Stimulated activated CD8-positive, alpha-beta memory T cell treated with anti-CD3 and anti-CD28 coated beads, Interleukin-7, amount 100 ng/mL, for 4 hours (primary cell): ENCODE data around the gene KRT8.
"Not testable (repeated sequence)": the region's sequence is repeated elsewhere in the genome, so short reads cannot be mapped to it uniquely, and the experiment has no call there.

Experiments
- DNase-seq, 2 donors: peaks; one replicate each; pipeline ENCODE4 v3.0.0-alpha.2; 2020; ENCODE audit warnings: low read depth in 2 of 2

KRT8 gene

DNA sequence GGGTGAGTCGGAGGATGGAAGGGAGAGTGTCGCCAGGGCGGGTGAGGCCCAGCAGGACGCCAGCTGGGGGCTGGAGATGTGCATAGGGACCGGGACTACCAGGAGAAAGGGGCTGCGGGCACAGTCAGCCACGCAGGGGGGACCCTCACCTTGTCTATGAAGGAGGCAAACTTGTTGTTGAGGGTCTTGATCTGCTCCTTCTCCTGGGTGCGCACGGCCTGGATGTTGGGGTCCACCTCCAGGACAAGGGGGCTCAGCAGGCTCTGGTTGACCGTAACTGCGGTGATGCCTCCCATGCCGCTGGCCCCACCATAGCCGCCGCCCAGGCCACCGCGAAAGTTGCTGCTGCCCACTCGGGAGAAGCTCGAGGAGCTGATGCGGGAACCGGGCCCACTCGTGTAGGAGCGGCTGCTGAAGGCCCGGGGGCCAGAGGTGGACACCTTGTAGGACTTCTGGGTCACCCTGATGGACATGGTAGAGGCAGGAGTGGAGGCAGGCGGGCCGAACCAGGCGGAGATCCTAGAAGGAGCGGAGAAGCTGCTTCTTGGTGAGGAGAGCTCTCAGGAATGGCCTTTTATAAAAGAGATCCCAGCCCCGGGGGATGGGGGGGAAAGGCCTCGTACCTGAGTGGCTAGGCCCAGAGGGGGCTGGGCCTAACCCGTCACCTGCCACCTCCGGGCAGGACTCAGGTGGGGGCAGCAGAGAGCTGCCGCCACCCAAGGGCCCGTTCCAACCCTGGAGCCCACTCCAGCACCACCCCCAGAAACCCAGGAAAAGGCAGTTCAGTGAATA lies at the start of gene KRT8:
KRT8 (minus strand) TSS at position 568 of the 792 bp plus-strand sequence; CDS start at position 473, 95 bp downstream.
- DNase-seq, result not testable (repeated sequence)

DNA sequence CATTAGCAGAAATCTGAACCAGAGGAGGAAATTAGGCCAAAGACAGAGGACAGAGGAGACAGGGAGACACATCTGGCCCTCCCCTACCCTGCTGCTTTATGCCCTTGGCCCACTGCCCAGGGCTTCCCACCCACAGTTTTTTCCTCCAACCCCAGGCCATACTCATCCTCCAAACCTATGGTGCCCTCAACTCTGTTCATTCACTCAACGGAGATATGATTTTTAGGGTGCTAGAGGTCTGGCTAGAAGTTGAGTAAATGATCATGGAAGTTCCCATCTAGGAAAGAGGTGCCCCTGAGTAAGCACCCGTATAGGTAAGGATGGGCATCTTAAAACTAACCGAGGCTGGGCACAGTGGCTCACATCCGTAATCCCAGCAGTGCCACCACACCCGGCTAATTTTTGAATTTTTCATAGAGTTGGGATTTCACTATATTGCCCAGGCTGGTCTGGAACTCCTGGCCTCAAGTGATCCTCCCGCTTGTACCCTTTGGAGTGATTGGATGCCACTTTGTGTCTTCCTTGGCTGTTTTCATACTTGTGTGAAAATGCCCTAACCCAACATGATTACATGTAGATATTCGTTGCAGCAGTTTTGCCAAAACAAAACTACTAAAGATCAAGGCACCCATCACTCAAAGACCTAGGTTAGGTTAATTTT lies 48.4 kb upstream of the KRT8 start:
- no peak for DNase-seq

DNA sequence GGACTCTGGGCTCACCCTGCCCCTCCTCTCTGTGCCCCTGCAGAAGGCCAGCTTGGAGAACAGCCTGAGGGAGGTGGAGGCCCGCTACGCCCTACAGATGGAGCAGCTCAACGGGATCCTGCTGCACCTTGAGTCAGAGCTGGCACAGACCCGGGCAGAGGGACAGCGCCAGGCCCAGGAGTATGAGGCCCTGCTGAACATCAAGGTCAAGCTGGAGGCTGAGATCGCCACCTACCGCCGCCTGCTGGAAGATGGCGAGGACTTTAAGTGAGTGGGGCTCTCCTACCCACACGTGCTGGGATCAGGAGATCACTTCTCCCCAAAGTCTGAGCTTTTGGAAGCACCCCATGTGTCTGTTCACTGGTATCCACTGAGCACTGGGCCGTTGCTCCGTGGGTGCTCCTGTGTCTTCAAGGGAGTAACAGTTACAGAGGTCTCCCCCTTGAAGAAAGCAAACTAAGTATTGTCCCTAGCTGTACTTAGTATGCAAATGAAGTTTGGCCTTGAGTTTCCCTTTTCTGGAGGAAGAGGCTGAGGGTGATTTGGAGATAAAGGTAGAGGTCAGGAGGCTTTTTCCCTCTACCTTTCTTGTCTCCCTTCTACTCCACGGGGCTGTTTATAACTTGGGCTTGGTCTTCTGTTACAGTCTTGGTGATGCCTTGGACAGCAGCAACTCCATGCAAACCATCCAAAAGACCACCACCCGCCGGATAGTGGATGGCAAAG lies 47.4 kb upstream of the KRT8 start:
- no peak for DNase-seq

DNA sequence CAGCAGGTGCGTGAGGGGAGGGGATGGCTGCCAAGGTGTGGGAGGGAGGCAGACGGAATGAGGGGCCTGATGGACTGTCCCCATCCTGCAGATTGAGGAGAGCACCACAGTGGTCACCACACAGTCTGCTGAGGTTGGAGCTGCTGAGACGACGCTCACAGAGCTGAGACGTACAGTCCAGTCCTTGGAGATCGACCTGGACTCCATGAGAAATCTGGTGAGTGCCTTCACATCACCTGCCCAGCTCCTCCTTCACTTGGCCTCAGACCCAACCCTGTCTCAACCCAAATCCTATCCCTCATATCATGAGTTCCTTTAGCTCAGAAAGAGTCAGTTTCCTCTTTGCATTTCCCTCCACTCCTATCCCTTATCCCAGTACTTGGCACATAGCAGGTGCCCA lies 46.8 kb upstream of the KRT8 start:
- DNase-seq, result no peak

DNA sequence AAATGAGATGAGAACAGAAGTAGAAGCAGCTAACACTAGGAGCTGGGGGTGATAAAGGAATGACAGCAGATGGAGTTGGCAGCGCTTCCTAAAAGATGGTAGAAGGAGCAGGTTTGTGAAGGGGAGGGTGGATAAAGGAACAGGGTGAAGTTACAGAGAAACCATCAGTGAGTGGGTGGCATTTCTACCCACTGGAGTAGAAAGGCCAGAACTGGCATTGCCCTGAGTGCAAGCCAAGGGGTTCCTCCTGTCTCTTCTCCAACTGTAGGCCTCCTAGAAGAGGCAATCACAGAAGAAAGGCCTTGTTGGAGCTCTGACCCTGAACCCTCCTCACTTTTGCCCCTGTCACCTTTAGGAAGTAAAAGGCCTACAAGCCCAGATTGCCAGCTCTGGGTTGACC lies 46.2 kb upstream of the KRT8 start:
- DNase-seq, result no peak

DNA sequence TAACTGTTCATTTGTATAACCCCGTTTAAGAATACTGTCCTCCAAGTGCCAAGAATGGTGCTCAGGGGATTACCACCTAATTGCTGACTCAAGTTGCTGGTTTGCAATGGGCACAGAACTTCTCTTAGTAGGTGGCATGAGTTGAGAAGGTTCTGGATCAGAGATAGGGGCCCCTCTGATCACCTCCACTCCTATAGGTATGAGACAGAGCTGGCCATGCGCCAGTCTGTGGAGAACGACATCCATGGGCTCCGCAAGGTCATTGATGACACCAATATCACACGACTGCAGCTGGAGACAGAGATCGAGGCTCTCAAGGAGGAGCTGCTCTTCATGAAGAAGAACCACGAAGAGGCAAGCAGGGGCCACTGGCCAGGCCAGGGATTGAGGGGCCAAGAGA lies 45.7 kb upstream of the KRT8 start:
- DNase-seq, result no peak

DNA sequence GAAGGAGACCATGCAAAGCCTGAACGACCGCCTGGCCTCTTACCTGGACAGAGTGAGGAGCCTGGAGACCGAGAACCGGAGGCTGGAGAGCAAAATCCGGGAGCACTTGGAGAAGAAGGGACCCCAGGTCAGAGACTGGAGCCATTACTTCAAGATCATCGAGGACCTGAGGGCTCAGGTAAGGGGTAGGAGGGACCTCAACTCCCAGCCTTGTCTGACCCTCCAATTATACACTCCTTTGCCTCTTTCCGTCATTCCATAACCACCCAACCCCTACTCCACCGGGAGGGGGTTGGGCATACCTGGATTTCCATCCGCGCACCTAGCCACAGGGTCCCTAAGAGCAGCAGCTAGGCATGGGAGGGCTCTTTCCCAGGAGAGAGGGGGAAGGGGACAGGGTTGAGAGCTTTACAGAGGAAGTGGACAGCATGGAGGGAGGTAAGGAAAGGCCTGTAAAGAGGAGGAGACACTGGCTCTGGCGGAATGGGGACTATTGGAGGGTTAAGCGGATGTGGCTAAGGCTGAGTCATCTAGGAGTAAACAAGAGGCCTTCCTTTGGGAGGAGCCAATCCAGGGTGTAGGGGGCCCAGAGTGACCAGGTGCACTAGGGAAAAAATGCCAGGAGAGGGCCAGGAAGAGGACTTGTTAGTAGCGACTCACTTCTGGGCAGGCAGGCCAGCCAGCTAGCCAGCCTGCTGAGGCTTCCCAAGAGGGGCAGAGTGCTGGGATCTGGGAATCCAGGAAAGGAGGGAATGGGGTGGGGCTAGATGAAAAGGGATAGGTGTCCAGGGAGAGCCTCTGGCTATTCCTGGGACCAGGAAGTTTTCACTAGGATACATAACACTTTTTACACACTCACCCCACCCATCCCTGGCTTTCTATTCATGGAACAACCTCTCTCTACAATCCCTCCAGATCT lies 44.8 kb upstream of the KRT8 start:
- DNase-seq, result no peak

DNA sequence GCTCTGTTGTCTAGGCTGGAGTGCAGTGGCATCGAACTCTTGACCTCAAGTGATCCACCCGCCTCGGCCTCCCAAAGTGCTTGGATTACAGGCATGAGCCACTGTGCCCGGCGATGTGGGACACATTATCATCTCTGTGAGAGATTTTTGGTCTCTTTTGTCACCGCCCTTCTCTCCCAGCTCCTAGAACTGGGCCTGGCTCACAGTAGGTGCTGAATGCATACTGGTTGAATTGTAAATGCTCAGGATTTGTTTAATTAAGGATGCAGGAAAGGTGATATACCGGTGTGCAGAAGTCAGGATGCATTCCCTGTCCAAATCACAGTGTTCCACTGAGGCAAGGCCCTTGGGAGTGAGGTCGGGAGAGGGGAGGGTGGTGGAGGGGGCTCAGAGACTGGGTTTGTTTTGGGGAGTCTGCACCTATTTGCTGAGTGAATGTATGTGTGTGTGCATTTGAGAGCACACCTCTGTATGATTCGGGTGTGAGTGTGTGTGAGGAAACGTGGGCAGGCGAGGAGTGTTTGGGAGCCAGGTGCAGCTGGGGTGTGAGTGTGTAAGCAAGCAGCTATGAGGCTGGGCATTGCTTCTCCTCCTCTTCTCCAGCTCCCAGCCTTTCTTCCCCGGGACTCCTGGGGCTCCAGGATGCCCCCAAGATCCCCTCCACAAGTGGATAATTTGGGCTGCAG lies 43.0 kb upstream of the KRT8 start:
- no peak for DNase-seq

DNA sequence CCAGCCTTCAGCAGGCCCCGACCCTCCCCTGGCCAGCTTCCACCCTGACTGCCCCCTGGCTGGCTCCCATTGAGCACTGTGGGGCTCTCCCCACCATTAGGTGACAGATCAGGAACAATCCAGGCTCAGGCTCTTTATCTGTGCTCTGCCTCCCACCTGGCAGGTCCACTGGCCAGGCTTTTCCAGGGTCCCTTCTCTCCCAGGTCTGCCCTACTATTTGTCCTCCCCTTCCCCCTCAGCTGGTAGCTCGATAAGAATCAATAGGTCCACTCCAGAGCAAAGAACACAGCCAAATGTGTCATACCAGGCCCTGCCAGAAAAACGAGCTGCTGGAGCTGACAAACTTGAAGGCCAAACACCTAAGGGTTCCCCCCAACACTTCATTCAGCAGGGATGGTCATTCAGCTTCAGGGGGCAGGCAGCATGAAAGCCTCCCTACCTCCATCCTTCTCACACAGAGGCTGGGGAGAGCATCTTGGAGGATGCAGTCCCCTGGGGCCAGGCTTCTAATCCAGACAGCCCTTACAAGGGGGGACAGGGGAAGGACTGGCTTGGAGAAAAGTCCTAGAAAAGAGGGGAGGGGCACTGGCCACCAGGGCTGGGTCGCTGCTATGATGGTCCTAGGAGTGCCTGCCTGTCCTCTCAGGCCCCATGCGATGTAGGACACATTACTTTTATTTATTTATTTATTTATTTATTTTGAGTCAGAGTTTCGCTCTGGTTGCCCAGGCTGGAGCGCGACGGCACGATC lies 42.1 kb upstream of the KRT8 start:
- DNase-seq, result no peak

DNA sequence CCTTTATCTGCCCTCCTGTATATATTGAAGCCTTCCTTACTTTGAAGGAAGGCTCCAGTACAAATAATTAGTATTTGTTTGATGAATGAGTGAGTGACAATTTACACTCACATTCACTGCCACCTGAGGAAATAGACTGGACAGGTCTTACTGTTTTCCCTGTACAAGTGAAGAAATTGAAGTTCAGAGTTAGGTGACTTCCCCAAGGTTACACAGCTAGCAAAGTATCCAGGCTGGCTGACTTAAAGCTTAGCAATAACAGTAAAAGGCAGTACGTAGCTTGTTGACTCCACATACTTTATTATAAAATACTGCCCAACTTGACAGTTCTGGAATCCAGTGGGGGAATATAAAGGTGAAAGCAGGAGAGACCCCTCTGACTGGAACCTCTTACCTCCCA lies 41.5 kb upstream of the KRT8 start:
- DNase-seq, result no peak

DNA sequence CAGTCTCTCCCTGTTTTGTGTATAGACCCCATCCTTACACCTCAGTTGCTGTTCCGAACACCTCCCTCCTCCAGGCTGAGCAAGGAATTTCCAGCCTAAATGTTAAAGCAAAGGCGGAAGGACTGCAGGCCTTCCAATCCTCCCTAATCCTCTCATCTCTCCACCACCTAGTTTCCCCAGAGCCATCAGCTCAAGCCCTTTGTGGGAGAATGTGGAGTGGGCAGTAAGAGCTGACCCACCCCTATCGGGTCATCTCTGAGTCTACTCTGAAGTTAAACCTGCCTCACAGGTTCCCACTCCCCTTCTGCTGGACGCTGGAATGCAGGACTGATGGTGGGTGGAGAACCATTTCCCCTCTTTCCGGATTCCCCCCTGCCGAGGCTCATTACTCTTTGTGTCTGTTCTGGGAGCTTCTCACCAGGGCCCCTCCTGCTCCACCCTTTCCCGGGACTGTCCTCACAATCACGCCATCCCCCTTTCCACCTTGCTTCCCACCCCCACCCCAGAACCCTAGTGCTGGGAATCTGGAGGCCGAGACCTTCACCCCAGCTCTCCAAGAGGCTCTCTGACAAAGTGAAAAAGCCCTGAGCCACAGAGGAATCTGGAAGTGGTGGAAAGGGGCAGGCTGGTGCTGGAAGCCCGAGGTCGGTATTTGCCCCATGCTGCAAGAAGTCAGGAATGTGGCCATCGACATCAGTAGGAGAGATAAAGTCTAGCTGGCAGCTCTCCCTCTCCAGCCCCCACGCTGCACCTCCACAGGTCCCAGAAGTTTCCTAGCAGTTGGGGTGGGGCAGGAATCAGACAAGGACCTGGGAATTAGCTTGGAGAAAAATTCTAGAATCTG lies 40.7 kb upstream of the KRT8 start:
- no peak for DNase-seq

DNA sequence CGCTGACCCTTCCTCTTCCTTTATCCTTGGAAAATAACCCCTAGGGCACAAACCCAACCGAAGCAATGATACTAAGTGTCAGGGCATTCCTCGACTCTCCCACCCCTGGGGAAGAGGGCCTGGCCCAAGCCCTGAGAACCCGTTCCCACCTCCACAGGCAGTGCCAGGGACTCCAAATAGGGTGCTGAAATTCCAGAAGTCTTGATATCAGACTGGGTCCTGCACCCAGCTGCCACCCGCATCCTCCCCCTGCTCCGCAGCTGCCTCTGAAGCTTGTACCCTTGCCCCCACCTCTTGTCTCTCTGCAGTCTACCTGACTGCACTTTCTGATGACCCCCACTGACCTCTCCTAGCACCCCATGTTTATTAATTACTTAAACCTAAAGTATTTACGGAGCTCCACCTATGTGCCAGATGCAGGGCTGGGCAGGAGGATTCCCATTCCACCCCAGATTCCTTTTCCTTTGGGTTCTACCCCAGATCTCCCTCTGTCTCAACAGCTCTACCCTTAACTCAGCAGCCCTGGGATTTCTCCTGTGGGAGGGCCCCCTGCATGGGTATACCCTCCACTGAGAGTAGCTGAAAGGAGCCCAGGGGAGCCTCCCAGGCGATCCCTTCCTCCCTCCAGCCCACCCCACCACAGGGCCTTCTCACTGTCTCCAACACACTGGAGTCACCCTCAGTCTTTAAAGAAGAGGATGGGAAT lies 40.0 kb upstream of the KRT8 start:
- no peak for DNase-seq

DNA sequence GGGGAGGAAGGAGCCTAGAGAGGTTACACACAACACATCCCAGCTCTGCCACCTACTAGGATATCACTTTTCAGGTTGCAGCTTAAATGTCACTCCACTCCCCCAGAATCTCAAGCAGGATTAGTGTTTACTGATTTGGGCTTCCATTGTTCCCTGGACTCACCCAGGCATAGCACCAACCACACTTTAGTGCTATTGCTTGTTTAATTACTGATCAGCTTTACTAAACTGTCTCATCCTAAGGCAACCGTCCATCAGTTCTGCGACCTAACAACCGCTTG lies 38.0 kb upstream of the KRT8 start:
- no peak for DNase-seq

DNA sequence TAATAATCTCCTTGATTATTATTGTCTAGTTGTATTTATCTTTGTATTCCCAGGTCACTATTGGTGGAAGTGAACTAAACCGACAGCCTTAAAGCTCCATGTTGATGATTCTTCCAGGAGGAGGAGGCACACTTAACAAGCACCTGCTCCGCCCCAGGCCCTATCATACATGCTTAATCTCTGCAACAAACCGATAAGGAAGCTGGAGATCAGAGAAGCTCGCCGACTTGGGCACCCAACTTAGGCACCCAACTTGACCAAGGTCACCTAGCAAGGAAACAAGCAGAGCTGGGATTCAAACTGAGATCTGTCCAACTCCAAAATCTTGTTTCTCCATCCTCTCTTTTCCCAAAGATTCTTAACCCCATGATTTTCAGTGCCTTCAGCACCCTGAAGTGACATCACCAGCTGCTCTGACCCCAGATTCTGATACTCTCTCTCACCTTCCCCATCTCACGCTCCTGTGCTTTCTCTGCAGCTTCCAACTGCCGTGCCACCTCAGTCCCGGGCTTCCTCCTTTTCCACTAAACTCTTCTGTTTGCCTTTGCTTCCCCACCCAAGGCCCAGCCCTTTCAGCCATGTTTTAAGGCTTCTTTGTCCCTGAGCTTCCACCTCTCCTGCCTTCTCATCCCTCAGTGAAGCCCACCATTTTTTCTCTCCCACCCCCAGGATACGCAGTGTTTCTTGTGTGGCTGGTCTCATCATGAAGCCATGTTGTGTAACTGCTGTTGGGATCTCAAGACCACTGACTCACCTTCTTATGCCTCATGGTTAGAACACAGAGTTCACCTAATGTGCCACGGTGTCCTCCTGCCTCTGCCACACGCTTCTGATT lies 37.4 kb upstream of the KRT8 start:
- no peak for DNase-seq

DNA sequence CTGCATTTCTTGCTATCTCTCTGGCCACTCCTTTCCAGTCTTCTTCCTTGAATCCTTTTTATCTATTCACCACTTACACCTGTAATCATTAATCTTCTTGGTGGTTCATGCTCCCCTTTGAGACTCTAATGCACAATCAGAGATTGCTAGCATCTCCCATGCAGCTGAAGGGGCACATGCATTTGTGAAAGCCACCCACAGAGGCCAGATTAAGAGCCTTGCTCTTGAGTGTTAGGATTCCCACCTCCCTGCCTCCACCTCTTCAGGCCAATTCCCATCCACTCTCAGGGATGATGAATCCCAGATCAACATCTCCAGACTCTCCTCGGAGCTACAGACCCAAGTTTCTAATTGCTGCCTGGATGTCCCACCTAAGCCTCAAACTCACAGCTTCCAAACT lies 24.7 kb upstream of the KRT8 start:
- DNase-seq, result no peak

DNA sequence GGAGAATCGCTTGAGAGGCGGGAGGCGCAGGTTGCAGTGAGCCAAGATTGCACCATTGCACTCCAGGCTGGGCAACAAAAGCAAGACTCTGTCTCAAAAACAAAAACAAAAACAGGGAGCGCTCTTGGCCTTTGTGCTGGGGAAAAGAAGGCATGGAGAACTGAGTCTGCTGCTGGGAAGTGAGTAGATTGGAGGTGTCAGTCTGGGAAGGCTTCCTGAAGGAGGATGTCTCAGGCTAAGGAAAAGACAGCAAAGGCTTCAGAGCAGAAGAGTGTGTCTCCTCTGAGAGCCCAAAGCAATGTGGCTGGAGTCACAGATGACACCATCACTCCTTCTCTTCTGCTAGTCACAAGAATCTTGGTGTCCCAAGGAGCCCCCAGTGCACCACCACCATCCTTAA lies 23.1 kb upstream of the KRT8 start:
- DNase-seq, result no peak

DNA sequence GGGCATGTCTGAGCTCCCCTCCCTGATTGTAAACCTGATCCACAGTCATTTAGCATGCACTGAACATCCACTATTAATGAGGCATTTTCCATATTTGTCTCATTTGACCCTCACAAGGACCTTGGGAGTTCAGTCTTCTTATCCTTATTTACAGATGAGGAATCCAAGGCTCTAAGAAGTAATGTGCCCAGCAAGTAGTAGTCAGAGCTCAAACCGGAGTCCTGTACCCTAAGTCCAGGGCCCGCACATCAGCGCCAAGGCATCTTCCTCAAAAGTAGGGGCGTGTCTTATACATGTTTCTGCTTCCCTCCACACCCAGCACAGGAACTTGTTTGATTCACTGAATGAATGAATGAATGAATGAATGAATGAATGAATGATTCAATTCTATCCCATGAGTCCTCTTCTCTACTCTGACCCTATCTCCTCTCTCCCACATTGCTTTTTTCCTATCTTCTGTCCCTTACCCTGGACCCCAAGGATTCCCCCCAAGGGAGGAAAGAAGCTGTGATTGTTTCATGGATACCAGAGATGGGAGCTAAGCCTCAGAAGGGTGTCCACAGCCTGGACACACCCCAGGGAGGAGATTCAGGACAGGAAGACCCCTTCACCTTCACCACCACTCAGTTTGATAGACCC lies 21.8 kb upstream of the KRT8 start:
- no peak for DNase-seq
